Epithelial cell of prostate (primary cell): ENCODE results near the gene BPIFA3.

Experiments used
- DNase-seq: peaks from one replicate; pipeline ENCODE4 v3.0.0-alpha.2; 2011; ENCODE audit warnings: low read depth, low spot score
- H3K27ac ChIP-seq: fragments of 450-650 bp; 2 replicates; pipeline ENCODE4 v1.5.1; 2017; ENCODE audit warnings: mild to moderate bottlenecking

BPIFA3 gene

DNA sequence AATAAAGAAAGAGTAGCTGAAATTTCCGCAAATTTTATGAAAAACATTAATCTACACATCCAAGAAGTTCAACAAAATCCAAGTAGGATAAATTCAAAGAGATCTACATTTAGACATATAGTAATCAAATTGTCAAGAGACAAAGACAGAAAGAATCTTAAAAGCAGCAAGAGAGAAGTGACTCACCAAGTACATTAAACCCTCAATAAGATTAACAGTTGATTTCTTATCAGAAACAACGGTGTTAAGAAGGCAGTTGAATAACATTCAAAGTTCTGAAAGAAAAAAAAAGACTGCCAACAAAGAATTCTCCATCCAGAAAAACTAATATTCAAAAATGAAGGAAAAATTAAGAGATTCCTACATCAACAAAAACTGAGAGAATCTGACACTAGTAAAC, 37.9 kb downstream of the BPIFA3 start:
- no peak for DNase-seq

DNA sequence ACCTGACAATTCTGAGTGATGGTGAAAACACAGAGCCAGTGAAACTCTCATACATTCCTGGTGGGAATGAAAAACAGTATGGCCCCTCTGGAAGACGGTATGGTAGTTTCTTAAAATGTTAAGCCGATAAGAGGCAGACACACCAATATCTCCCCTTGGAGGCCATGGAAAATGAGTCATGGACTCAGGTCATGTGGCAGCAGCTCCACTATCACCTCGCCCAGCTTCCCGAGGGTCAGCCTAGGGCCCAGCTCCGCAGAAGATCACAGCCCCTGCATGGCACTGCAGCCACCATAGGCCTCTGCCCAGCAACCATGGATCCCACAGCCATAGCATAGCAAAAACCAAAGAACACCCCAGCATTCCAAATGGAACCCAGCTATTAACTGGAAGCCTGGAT, 40.1 kb downstream of the BPIFA3 start:
- DNase-seq = no peak
- H3K27ac ChIP-seq = no peak overlapping the region

More for the DNA sequence above, 37.9 kb downstream of the BPIFA3 start:
- H3K27ac ChIP-seq = no peak overlapping the region

DNA sequence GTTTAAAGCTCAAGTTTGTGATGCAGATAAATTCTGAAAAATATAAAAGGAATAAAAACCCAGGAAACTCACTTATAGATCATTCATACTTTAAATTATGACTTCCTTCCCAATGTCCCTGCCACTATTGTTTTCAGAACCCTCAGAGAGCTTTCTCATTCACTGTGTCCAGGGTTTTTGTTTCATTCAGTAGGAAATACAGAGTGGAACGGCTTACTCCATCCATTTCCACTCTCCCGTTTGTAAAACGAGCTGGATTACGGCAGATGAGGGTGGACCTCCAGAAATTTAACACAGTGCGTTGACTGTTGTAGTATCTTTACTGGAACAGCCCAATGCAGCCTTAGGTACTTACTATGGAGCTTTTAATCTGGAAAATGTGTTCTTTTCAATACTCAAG, 42.2 kb downstream of the BPIFA3 start:
- no peak overlapping the region for H3K27ac ChIP-seq
- no peak for DNase-seq

DNA sequence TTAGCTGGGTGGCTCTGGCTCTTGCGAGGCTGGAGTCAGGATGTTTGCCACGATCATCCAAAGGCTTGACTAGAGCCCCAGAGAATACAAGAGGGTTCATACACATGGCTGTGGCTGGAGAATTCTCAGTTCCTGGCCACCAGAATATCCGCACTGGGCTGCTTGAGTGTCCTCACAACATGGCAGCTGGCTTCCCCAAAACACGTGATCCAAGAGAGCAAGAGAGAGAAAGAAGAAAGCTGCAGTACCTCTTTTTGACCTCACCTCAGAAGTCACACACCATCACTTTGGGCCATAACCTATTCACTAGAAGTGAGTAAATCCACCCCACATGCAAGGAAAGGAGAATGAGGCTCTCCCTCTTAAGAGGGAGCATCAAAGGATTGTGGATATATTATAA, 44.3 kb downstream of the BPIFA3 start:
- H3K27ac ChIP-seq = no peak overlapping the region
- DNase-seq = no peak

DNA sequence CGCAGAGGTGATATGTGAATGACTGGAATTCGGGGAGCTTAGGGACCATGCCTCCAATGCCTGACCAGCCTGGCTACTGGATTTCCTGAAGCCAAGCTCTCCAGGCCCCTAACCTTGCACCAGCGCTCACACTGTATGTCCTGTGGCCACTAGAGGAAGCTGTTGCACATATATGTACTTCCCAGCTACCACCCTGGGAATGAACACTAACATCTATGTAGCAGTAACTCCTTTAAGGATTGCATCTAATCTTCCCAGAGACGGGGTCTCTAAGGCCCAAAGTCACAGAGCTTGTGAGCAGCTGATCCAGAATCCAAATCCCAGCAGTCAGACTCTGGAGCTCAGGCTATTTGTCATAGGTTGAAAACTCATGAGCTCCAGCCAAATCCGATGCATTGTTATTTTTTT, 45.5 kb downstream of the BPIFA3 start:
- DNase-seq = no peak
- H3K27ac ChIP-seq = no peak overlapping the region

DNA sequence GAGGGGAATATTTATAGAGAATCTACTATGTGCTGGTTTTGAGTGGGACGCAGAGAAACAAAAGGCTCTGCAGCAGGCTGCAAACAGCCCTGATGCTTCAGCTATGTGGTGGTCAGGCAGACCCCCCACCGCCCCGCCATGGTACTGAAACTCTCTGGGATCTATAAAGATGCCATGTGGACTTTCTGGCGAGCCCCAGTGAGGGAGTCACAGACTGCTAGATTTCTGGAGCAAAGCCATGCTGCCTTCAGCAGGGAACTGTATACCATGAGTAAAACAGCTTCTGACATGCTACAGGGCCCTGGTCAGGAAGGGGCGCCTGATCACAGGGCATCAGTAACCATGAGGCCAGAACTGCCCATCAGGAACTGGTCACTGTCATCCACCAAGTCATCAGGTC, 46.6 kb downstream of the BPIFA3 start:
- no peak for DNase-seq
- H3K27ac ChIP-seq = no peak overlapping the region

DNA sequence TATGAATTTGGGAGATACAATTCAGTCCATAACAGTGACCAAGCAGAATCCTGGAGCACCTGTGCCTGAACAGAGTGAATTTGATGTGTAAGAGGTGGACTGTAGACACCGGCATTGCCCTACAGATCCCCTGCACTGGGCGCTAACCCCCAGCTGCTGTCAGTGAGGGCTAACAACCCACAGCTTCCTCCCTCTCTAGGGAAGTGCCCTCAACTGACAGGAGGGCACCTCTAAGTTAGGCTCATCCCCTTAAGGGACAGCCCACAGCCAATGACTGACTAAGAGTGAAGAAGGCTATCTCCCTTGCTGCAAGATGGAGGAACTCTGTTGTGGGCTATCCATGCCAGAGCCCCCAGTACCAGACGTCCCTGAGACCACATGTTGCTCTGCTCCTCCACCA, 50.5 kb downstream of the BPIFA3 start:
- DNase-seq = no peak
- no peak overlapping the region for H3K27ac ChIP-seq

DNA sequence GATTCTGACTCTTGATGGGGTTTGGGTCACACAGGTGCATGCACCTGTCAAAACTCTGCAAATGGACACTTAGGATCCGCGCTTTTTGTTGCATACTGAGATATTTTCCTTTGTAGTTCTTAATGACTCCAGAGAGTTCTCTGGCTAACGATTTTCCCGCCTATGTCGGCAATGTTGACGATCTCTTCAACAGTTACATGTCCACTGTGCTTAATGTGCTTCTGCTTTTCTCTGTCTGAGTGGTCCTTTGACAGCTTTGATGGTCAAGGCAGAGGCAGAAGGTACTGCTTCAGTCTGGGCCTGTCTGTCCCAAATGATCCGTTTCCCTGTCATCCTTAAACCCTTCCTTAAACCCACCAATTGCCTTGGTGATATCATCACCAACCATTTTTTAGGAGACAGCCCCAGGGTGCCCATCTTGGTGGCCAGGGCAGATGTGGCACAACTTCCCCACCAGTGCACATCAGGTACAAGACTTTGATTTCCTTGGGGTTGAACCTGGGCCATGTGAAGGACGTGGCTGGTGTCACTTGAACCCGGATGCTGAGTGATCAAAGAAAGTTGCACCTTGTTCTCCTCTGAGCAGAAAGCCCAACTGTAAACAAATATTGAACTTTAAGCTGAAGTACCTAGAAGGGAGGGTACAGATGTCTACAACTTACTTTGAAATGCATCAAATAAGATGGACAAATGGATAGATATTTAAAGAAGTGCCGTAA, 55.2 kb downstream of the BPIFA3 start:
- no peak overlapping the region for H3K27ac ChIP-seq
- DNase-seq = no peak

DNA sequence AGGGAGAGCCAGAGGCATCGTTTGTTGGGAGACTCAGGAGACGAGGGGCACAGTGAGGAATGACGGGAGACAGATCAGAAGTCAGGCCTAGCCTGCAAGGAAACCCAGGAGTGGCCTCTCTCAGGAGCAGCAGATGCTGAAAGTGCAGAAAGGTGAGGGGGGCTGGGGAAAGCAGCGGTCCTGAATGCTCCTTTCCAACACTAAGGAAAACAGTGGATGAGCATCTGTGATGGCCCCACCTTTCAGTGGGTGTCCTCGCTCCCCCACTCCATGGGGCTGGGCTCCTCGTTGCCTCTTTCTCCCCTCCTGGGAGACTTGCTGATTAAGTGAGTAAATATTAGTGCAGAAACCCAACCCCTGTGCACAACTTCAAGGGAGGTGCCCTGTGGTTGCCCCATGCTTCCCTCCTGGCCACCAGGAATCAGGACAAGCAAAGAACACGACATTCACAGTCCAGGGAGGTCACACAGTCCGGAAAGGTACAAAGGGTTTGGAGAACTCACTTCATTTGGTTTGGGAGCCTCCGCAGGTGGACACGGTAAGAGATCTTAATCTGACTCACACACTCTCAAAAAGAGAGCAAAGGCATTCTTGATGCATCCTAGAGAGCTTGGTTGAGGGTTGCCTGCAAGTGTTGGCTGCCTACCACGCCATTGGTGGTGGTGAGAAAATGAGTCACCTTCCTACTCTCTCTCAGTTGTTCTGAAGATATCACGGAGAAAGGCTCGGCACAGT, 56.1 kb downstream of the BPIFA3 start:
- DNase-seq = no peak
- no peak overlapping the region for H3K27ac ChIP-seq

DNA sequence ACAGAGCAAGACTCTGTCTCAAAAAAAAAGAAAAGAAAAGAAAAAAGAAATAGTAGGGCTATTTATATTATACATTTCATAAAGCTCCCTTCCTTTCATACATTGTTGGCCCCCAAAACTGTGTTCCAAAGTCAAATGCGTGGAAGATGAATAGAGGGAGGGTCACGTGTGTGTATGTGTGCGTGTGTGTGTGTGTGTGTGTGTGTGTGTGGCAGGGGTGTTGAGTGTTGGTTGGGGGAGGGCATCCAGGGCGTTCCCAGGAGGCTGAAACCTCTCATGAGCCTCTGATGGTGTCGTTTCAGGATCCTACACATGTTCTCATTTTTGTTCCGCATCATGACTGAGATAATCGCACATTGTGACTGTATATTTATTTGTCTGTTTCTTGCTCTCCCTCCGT, 58.1 kb downstream of the BPIFA3 start:
- no peak overlapping the region for H3K27ac ChIP-seq
- no peak for DNase-seq

DNA sequence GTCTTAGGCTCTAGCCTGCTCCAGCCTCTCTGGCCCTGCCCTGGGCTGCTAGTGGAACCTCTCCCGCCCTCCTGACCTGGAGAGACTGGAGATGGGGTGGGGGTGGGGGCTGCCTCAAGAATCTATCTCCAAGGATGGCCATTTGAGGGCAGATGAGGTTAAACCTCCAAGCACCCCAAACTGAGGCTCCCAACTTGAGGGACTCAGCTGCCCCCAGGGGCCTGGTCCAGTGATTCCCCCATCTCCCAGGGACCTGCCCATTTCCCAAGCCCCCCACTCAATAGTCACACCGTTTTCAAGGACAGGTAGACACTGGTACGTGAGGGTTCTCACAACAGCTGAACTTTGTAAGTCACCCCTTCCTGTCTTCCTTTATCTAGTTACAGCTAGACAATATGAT, 58.7 kb downstream of the BPIFA3 start:
- no peak overlapping the region for H3K27ac ChIP-seq
- DNase-seq = no peak

DNA sequence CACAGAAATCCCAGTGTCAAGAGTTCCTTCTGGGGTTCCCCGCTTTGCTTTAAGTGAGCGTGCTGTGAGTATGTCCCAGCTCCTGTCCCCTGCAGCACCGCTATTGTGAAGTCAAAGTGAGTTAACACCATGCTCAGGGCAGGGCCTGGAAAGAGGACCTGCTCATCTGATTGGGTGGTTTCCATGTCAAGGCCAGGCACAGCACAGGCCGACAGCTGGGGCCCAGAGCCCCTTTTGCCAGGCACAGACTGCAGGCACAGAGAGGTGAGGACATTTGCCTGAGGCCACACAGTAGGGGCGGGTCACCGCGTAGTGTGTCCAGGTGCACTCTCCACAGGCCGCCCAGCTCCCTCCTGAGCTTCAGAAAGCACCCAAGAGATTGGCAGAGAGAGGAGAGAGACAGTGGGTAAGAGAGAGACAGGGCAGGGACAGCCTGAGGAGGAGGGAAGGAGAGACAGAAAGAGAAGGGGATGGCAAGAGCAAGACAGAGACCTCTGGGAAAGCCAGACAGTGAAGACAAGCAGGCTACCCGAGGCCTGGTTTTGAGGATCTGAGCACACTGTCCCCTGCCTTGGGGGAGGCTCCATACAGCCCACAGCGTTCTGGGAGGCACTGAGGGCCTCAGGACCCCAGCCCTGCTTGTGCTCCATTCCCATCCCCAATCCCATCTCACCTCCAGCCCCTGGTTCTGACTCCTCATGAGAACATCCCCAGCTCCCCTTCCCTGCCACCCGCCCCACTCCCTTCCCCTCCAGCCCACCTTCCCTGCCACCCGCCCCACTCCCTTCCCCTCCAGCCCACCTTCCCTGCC, 59.4 kb downstream of the BPIFA3 start:
- no peak overlapping the region for H3K27ac ChIP-seq
- no peak for DNase-seq
